ENCODE measurements around the gene NEK7. TPM values are rescaled to one million over a fixed set of nuclear protein-coding genes. Genes with fewer than 3 reads are reported as not detected.

Gene NEK7
- total RNA-seq, 1 donor from 2014 or later = 44.9 TPM

GRCh38 chr1:198367296-198367695 is 210.5 kb downstream of the NEK7 start:
- Mint-ChIP-seq H3K4me1 (ENCODE audit: unreplicated experiment) (no peaks in the 10 kb centered on the region), H3K27ac (ENCODE audit: unreplicated experiment) (no peak overlapping the region), H3K27me3 (ENCODE audit: unreplicated experiment) (no peaks in the 10 kb centered on the region), H3K36me3 (ENCODE audit: low read depth, unreplicated experiment) (no peaks in the 10 kb centered on the region), H3K9me3 (ENCODE audit: unreplicated experiment) (no peaks in the 10 kb centered on the region), H3K4me3 (ENCODE audit: unreplicated experiment) (no peak overlapping the region)
- no peak for DNase-seq (ENCODE audit: low spot score)
- no peak for TF ChIP-seq CTCF (IDR thresholded peaks at IDR 0.05; ENCODE audit: unreplicated experiment)

- no peaks in the 10 kb centered on the region for H3K36me3 Mint-ChIP-seq (ENCODE audit: low read depth, unreplicated experiment)
- H3K9me3 Mint-ChIP-seq (ENCODE audit: unreplicated experiment) = no peaks in the 10 kb centered on the region
- no peak overlapping the region for H3K27ac Mint-ChIP-seq (ENCODE audit: unreplicated experiment)
- no peak overlapping the region for H3K4me3 Mint-ChIP-seq (ENCODE audit: unreplicated experiment)
- no peaks in the 10 kb centered on the region for H3K27me3 Mint-ChIP-seq (ENCODE audit: unreplicated experiment)
- no peak for DNase-seq (ENCODE audit: low spot score)
- no peaks in the 10 kb centered on the region for H3K4me1 Mint-ChIP-seq (ENCODE audit: unreplicated experiment)
- no peak for TF ChIP-seq CTCF (IDR thresholded peaks at IDR 0.05; ENCODE audit: unreplicated experiment)
These were observed 214.2 kb downstream of the NEK7 start for GRCh38 chr1:198370996-198371395.

Other genes starting within 250 kb of the NEK7 start
- gene LHX9, start 239.6 kb upstream of the NEK7 start, total RNA-seq (ENCODE audit: unreplicated experiment) = not detected

All from endothelial cell (in vitro differentiated cells).